Panc1 (cell line): ENCODE results near the gene GMFB.

ENCODE experiments used
- POLR2AphosphoS5 ChIP-seq: IDR thresholded peaks from 2 replicates; pipeline ENCODE4 v1.6.1; 2012; ENCODE audit warnings: mild to moderate bottlenecking, low read depth, low read length, moderate library complexity
- SIN3A ChIP-seq: IDR thresholded peaks from 2 replicates; pipeline ENCODE4 v1.6.1; 2012; ENCODE audit warnings: low read depth, mild to moderate bottlenecking, low read length, moderate library complexity, borderline replicate concordance; ENCODE audit not compliant: insufficient read depth
- TCF7L2 ChIP-seq: IDR thresholded peaks from 2 replicates; pipeline ENCODE4 v1.6.1; 2011; ENCODE audit warnings: mild to moderate bottlenecking, low read depth, low read length, inconsistent platforms
- TF ChIP-seq, protein P1 (sequence below): fragments of 450-650 bp; IDR thresholded peaks from 2 replicates; pipeline ENCODE4 v1.5.1; 2017; ENCODE audit warnings: mild to moderate bottlenecking
- TF ChIP-seq, protein P2 (sequence below), 2 experiments: IDR thresholded peaks; 2 replicates each; pipeline ENCODE4 v1.6.1; 2011 to 2012; ENCODE audit warnings: low read depth in 2 of 2, control low read depth in 1 of 2, low read length in 1 of 2, mild to moderate bottlenecking in 1 of 2, moderate library complexity in 1 of 2; ENCODE audit not compliant: insufficient read depth in 1 of 2

DNA sequence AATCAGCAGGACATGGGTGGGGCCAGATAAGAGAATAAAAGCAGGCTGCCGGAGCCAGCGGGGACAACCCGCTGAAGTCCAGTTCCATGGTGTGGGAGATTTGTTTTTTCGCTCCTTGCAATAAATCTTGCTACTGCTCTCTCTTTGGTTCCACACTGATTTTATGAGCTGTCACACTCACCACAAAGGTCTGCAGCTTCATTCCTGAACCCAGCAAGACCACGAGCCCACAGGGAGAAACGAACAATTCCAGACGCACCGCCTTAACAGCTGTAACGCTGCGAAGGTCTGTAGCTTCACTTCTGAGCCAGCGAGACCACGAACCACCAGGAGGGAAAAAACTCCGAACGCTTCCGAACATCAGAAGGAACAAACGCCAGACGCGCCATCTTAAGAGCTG lies 44.8 kb downstream of the GMFB start:
- TF ChIP-seq POLR2AphosphoS5, result no peak
- TF ChIP-seq, protein P1, sequence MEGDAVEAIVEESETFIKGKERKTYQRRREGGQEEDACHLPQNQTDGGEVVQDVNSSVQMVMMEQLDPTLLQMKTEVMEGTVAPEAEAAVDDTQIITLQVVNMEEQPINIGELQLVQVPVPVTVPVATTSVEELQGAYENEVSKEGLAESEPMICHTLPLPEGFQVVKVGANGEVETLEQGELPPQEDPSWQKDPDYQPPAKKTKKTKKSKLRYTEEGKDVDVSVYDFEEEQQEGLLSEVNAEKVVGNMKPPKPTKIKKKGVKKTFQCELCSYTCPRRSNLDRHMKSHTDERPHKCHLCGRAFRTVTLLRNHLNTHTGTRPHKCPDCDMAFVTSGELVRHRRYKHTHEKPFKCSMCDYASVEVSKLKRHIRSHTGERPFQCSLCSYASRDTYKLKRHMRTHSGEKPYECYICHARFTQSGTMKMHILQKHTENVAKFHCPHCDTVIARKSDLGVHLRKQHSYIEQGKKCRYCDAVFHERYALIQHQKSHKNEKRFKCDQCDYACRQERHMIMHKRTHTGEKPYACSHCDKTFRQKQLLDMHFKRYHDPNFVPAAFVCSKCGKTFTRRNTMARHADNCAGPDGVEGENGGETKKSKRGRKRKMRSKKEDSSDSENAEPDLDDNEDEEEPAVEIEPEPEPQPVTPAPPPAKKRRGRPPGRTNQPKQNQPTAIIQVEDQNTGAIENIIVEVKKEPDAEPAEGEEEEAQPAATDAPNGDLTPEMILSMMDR, result no peak
- TF ChIP-seq SIN3A, result no peak
- TF ChIP-seq, protein P2, sequence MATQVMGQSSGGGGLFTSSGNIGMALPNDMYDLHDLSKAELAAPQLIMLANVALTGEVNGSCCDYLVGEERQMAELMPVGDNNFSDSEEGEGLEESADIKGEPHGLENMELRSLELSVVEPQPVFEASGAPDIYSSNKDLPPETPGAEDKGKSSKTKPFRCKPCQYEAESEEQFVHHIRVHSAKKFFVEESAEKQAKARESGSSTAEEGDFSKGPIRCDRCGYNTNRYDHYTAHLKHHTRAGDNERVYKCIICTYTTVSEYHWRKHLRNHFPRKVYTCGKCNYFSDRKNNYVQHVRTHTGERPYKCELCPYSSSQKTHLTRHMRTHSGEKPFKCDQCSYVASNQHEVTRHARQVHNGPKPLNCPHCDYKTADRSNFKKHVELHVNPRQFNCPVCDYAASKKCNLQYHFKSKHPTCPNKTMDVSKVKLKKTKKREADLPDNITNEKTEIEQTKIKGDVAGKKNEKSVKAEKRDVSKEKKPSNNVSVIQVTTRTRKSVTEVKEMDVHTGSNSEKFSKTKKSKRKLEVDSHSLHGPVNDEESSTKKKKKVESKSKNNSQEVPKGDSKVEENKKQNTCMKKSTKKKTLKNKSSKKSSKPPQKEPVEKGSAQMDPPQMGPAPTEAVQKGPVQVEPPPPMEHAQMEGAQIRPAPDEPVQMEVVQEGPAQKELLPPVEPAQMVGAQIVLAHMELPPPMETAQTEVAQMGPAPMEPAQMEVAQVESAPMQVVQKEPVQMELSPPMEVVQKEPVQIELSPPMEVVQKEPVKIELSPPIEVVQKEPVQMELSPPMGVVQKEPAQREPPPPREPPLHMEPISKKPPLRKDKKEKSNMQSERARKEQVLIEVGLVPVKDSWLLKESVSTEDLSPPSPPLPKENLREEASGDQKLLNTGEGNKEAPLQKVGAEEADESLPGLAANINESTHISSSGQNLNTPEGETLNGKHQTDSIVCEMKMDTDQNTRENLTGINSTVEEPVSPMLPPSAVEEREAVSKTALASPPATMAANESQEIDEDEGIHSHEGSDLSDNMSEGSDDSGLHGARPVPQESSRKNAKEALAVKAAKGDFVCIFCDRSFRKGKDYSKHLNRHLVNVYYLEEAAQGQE (IDR thresholded peaks at IDR 0.05; ENCODE audit: insufficient read depth in 1 of 2, low read depth in 2 of 2, low read length in 1 of 2), result no peak
- no peak for TF ChIP-seq TCF7L2
